ENCODE data around the gene GFI1.

DNA sequence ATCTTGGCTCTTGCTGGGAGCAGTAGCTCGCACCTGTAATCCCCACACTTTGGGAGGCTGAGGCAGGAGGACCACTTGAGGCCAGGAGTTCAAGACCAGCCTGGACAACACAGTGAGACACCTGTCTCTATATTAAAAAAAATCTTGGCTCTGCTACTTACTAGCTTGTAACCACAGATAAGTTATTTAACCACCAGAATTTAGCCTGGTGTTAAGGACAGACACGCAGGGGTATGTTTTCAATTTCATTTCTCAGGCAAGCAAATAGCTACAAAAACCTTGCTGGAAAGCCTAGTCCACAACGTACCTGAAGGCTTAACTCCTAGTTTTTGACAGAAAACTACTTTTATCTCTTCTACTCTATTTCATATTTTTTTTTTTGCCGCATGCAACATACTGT is 24.8 kb upstream of the GFI1 start:
- TF ChIP-seq, protein P1, sequence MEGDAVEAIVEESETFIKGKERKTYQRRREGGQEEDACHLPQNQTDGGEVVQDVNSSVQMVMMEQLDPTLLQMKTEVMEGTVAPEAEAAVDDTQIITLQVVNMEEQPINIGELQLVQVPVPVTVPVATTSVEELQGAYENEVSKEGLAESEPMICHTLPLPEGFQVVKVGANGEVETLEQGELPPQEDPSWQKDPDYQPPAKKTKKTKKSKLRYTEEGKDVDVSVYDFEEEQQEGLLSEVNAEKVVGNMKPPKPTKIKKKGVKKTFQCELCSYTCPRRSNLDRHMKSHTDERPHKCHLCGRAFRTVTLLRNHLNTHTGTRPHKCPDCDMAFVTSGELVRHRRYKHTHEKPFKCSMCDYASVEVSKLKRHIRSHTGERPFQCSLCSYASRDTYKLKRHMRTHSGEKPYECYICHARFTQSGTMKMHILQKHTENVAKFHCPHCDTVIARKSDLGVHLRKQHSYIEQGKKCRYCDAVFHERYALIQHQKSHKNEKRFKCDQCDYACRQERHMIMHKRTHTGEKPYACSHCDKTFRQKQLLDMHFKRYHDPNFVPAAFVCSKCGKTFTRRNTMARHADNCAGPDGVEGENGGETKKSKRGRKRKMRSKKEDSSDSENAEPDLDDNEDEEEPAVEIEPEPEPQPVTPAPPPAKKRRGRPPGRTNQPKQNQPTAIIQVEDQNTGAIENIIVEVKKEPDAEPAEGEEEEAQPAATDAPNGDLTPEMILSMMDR (IDR thresholded peaks at IDR 0.05): no peak
- TF ChIP-seq POLR2A (IDR thresholded peaks at IDR 0.05): no peak

Measured in lower leg skin (tissue), 3 donors.